LHCN-M2 (cell line): ENCODE measurements around the gene GPR17. TPM values are rescaled to one million over a fixed set of nuclear protein-coding genes. Genes with fewer than 3 reads are reported as not detected.

Experiments used
- DNase-seq: peaks from one replicate; pipeline ENCODE4 v3.0.0-alpha.2; 2012; ENCODE audit warnings: low read depth
- total RNA-seq: library from RNA; depleted of rRNA; stranded (reverse); fragments of >200 nt; gene quantifications from 2 replicates; pipeline ENCODE4 v1.2.3, GENCODE V29; 2014; rRNA removed

The GPR17 gene
- total RNA-seq, 1 experiment from 2014 or later = not detected

DNA sequence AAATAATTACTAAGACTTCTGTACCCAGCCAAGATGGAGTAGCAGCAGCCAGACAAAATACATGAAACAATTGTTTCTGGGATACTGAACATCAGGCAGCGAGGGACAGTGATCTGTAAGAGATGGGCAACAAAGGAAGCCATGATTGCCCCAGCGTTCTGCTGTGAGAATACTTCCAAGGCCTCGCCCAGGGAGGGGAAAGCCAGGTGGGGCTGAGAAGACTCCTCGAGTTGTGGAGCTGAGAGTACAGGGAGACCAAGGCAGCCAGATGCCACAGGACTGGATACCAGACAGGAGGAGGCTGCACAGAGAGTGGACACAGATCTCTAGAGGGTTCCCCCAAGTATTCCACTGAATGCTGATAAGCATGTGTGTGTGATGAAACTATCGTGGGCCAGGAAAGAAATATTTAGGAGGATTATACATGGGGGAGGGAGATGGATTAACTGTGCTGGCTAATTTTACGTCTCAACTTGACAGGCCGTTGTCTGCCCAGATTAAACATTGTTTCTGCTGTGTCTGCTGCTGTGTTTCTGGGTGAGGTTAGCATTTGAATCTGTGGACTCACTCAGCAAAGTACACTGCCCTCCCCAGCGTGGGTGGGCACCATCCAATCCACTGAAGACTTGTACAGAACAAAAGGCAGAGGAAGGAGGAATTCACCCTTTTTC is 39.6 kb downstream of the GPR17 start:
- DNase-seq = no peak

DNA sequence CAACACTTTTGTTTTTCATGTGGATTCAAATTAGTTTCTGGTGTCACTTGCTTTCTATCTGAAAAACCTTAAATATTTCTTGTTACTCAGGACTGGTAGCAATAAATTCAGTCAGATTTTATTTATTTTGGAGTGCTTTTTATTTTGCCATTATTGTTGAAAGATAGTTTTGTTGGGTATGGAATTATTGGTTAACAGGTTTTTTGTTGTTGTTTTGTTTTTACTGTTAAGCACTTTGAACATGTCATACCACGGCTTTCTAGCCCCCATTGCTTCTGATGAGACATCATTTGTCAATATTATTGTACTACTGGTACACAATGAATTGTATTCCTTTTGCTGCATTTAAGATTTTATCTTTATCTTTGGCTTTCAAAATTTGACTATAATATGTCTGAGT is 42.5 kb downstream of the GPR17 start:
- no peak for DNase-seq

DNA sequence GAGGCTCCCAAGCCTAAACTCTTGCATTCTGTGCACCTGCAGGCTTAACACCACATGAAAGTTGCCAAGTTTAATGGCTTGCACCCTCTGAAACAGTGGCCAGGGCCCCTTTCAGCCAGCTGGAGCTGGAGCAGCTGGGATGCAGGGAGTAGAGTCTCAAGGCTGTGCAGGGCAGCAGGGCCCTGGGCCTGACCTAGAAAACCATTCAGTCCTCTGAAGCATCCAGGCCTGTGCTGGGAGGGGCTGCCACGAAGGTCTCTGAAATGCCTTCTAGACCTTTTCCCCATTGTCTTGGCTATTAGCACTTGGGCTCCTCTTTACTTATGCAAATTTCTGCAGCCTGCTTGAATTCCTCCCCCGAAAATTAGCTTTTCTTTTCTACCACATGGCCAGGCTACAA is 44.7 kb downstream of the GPR17 start:
- no peak for DNase-seq

DNA sequence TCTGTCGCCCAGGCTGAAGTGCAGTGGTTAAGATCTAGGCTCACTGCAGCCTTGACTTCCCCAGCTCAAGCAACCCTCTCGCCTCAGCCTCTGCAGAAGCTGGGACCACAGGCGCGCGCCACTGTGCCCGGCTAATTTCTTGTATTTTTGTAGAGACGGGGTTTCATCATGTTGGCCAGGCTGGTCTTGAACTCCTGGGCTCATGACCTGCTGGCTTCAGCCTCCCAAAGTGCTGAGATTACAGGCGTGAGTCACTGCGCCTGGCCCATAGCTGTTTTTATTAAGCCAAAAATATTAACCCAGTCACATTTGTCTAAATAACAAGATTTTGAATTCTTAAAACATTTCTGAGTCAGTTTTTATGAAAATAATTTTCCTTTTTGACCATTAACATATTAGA is 49.0 kb downstream of the GPR17 start:
- no peak for DNase-seq

DNA sequence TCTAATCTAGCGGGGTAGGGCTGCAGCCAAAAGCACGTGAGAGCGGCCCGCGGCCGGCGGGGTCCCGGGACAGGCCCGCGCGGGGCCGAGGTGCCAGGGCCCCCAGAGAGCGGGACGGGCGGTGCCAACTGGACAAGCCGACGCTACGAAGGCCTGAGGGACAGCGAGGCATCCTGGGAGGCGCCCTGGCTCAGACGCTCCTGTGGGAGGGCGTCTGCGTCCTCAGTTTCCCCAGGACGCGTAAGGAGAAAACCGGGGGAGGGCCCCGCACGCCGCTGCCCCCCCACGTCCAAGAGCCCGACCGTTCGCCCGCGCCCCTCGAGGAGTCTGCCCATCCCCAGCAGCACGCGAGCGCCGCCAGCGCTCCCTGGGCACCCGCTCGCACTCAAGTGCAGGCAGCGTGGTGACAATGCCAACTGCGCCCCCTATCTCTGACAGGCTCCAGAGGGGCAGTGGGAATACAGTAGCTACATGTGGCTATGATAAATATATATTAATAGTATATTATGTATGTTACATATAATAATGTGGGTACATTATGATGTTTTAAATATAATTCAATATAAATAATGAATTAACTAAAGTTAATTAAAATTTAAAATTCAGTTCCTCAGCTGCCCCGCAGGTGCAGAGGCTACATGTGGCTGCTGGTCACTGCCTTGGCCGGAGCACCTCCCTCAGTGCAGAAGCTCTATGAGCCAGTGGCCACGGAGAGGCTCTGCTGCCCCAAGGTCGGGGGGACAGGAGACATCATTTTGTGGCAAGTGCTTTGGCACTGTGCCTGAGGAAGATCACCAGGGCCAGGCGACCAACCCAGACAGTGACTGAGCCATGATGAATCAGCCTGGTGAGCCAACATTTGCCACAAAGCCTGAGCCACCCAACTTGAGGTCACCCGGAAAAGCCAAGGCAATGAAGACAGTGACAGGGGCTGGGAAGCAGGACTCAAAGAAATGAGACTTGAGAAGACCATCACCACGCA is 49.8 kb downstream of the GPR17 start:
- DNase-seq = peak; percentile 71

DNA sequence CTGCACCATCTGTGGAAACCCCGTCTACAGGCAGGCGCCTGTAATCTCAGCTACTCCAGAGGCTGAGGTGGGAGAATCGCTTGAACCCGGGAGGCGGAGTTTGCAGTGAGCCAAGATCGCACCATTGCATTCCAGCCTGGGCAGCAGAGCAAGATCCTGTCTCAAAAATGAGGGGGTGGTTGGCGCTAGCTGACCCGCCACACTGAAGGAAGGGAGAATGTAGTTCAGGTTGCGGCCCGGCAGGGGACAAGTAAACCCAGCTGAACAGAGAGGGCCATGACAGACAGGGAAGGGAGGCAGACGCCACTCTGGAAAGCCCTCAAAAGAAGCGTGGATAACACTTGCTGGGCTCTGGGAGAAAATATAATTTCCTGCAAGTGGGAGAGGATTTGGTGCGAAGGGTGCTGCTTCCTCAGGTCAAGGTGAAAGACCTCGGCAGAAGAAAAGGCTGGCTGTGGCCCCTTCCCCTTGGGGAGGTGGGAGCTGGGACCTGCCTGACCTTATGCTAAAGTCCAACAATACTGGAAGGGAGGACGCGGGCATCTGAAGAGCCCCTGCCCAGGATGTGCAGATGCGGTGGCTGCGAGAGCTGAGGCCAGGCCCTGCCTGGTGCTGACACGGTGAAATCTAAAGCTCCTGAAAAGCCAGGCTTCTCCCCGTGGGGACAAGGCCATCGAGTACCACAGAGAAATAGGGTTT is 51.7 kb downstream of the GPR17 start:
- no peak for DNase-seq

DNA sequence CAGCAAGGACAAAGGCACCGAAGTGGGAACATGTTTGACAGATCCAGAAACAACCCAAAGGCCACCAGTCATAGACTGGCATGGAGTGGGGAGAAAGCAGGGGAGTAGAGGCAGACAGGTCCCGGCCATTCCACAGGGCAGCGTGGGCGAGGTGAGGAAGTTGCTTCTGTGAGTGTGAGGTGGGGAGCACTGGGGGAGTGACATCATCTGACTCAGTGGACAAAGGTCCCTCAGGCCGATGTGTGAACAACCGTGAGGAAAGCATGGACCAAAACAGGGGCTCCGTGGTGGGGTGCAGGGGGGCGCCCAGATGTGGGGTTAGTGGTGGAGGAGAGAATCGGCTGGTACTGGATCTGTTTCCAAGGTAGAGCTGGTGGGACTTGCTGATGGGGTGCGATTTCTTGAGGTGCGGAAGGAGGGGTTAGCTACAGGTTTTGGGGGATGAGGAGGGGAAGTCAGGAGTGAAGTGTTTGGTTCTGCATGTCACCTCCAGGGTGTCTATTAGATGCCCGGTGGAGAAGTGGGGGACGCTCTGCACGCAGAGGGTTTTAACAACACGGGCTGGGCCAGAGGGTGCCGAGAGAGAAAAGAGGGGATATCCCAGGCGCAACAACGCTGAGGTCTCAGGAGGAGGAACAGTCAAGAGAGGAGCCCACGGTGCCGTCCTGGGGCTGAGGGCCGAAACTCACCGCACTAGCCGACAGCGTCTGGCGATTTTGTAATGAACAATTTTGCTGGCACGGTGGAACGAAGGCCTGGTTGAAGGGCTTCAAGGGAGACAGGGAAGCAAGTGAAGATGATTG is 52.8 kb downstream of the GPR17 start:
- no peak for DNase-seq

DNA sequence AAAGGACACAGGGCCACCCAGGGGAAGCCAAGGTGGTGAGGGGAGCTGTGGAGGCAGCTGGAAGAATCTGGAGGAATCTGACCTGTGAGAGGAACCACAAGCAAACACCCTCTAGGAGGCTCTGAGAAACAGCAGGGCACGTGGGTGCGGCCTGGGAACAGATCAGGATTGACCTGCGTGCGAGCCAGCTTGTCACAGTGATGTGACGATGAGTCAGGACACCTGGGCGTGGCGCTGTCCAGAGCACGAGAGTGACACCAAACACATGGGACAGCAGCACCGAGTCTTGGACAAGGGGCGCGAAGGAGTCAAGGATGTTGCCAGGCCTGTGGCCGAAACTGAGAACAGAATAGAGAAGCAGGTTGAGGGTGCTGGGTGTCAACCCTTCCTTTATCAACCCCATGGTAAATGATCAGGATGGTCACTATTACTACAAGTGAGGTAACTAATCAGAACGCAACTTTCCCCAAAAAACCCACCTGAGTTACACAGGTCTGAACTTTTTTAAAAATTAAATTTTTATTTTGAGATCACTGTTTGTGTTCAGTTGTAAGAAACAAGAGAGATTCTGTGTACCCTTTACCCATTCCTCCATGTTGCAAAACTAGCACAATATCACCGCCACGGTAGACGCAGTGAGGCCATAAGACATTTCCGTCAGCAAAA is 54.7 kb downstream of the GPR17 start:
- DNase-seq = no peak

DNA sequence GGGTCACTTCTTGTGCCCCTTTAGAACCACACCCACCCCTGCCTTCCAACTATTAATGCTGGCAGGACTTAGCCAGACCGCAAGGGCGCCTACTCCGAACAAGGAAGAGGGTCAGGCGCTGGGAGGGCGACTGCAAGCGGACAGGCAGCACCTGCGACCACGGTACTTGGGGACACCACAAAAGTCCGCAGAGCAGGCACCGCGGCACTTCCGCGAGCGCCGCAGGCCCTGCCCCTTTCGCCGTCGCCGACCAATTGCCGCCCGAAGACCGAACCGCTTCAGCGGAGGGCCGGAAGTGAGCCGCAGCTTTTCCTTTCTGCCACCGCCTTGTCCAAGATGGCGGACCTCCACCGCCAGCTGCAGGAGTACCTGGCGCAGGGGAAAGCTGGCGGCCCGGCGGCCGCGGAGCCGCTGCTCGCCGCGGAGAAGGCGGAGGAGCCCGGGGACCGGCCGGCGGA is 55.3 kb downstream of the GPR17 start, which contains the start of gene SFT2D3:
Gene SFT2D3 (plus strand): TSS at position 305 of the 458 bp plus-strand sequence. CDS start 32 bp downstream, at position 337.
- DNase-seq = peak; percentile 84

DNA sequence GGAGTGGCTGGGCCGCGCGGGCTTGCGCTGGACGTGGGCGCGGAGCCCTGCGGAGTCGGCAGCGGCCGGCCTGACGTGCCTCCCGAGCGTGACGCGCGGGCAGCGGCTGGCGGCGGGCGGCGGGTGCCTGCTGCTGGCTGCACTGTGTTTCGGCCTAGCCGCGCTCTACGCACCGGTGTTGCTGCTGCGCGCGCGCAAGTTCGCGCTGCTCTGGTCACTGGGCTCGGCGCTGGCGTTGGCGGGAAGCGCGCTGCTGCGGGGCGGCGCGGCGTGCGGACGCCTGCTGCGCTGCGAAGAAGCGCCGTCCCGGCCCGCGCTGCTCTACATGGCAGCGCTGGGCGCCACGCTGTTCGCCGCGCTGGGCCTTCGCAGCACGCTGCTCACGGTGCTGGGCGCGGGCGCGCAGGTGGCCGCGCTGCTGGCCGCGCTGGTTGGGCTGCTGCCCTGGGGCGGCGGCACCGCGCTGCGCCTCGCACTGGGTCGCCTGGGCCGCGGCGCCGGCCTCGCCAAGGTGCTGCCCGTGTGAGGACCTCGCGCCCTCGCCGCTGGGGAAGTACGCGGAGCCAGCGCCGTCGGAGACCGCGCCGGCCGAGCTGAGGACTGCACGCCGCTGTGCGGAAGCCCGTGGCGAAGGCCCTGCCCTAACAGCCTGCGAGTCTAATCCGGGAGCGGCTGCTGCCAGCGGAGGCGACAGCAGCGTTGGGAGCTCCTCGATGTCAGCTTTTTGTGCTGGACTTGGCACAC is 55.9 kb downstream of the GPR17 start:
- peak; percentile 68 for DNase-seq

Other genes starting within 250 kb of the GPR17 start
- not detected in 2 replicates for gene PROC, start 227.7 kb upstream of the GPR17 start, total RNA-seq
- gene IWS1, start 119.7 kb upstream of the GPR17 start, total RNA-seq = 42.1 and 47.5 TPM in 2 replicates
- gene MYO7B, start 110.5 kb upstream of the GPR17 start, total RNA-seq = 0.13 and 0.29 TPM in 2 replicates
- 1.9 and 2.3 TPM in 2 replicates for gene LIMS2, start 29.4 kb downstream of the GPR17 start, total RNA-seq
- 6.0 and 6.5 TPM in 2 replicates for gene SFT2D3, start 55.3 kb downstream of the GPR17 start, total RNA-seq
- gene WDR33, start 165.0 kb downstream of the GPR17 start, total RNA-seq = 22.9 and 25.3 TPM in 2 replicates
- gene POLR2D, start 212.0 kb downstream of the GPR17 start, total RNA-seq = 20.1 and 23.5 TPM in 2 replicates
- gene AMMECR1L, start 239.8 kb downstream of the GPR17 start, total RNA-seq = 7.9 and 10.4 TPM in 2 replicates